ENCODE results near the gene MATR3. TPM values are rescaled to one million over a fixed set of nuclear protein-coding genes. Genes with fewer than 3 reads are reported as not detected.

Gene MATR3
- polyA plus RNA-seq, 1 donor (not counting 4 experiments of a cell fraction or from before 2014, with no cell fraction given): 122 TPM

DNA sequence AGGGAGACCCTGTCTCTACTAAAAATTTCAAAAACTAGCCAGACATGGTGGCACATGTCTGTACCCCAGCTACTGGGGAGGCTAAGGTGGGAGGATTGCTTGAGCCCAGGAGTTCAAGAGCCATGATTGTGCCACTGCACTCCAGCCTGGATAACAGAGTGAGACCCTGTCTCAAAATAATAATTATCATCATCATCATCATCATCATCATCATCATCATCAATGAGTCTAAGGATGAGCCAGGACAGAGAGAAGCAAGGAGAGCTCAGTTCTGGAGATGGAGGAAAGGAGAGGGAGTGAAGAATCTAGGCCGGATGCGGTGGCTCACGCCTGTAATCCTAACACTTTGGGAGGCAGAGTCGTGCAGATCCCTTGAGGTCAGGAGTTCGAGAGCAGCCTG lies 36.7 kb upstream of the MATR3 start:
- Histone ChIP-seq H3K4me1 (ENCODE audit: control insufficient read depth, extremely low read depth, insufficient read depth, low read length) (no peaks in the 10 kb centered on the region), H3K36me3 (ENCODE audit: control insufficient read depth in 2 of 2, extremely low read depth in 1 of 2, insufficient read depth in 2 of 2, low read length in 2 of 2) (no peaks in the 10 kb centered on the region), H4K20me1 (ENCODE audit: control insufficient read depth, extremely low read depth, insufficient read depth, low read length) (no peaks in the 10 kb centered on the region), H3K9me1 (ENCODE audit: control insufficient read depth, extremely low read depth, insufficient read depth, low read length) (no peaks in the 10 kb centered on the region), H3K4me2 (ENCODE audit: control insufficient read depth, extremely low read depth, insufficient read depth, low read depth, low read length) (no peak overlapping the region), H2AFZ (ENCODE audit: control insufficient read depth, low read length) (no peak overlapping the region), H3K9me3 (ENCODE audit: control insufficient read depth, low read depth, low read length) (no peaks in the 10 kb centered on the region), H3K27ac (ENCODE audit: control insufficient read depth, insufficient read depth, low read length) (no peak overlapping the region), H3K27me3 (ENCODE audit: control insufficient read depth, extremely low read depth, insufficient read depth, low read length) (no peaks in the 10 kb centered on the region), H3K9ac (ENCODE audit: control insufficient read depth, extremely low read depth, insufficient read depth, low read length) (no peak overlapping the region), H3K79me2 (ENCODE audit: control insufficient read depth, insufficient read depth, low read length) (no peaks in the 10 kb centered on the region), H3K4me3 (ENCODE audit: control insufficient read depth in 2 of 3, extremely low read depth in 1 of 3, insufficient read depth in 2 of 3, low read depth in 1 of 3, low read length in 3 of 3) (no peak overlapping the region)
- DNase-seq (ENCODE audit: low read depth, low spot score) (no peak), FAIRE-seq (no peak)
- TF ChIP-seq EZH2 (IDR thresholded peaks at IDR 0.05; ENCODE audit: low read length): no peak
- TF ChIP-seq, protein P1, sequence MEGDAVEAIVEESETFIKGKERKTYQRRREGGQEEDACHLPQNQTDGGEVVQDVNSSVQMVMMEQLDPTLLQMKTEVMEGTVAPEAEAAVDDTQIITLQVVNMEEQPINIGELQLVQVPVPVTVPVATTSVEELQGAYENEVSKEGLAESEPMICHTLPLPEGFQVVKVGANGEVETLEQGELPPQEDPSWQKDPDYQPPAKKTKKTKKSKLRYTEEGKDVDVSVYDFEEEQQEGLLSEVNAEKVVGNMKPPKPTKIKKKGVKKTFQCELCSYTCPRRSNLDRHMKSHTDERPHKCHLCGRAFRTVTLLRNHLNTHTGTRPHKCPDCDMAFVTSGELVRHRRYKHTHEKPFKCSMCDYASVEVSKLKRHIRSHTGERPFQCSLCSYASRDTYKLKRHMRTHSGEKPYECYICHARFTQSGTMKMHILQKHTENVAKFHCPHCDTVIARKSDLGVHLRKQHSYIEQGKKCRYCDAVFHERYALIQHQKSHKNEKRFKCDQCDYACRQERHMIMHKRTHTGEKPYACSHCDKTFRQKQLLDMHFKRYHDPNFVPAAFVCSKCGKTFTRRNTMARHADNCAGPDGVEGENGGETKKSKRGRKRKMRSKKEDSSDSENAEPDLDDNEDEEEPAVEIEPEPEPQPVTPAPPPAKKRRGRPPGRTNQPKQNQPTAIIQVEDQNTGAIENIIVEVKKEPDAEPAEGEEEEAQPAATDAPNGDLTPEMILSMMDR (optimal IDR thresholded peaks at IDR 0.05 in 1 of 3, IDR thresholded peaks at IDR 0.05 in 1 of 3, conservative IDR thresholded peaks at IDR 0.05 in 1 of 3; ENCODE audit: extremely low read depth in 1 of 3, insufficient read depth in 2 of 3, low read length in 3 of 3): no peak
- dilution Hi-C loops (cut with MboI; ENCODE audit: extremely low pct_ligation_motif_present, low sequenced_read_pairs): no loop called here

DNA sequence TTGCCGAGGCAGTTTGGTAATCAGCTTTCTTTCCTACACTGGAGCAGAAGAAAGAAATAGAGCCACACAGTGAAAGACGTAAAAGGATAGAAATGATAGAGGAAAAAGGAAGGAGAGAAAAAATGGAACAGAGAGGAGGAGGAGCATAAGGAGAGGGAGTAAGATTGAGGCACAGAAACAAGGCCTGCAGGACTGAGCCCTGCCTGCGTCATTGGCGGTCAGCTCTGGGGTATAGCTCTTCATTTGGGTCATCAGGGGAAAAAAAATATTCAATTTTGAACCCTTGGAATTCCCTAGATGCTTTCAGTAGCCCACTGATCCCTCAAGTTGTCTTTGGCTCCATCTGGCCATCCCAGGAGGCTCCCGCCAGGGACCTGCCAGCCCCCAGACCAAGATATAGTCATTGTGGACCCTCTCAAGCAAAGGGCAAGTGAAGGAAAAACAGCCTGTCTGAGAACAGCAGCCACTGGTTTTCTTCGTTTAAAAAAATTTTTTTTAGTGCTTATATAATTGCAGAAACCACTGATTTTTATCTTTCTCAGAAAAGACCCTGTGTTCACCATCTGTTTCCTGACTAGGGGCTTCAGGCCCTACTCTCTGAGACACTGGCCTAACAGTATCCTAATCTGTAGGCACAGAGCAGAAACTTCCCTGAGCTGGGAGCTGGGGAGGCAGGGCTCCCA lies 31.3 kb upstream of the MATR3 start:
- DNase-seq (ENCODE audit: low read depth, low spot score) (no peak), FAIRE-seq (no peak)
- no peaks in the 10 kb centered on the region for H3K79me2 ChIP-seq (ENCODE audit: control insufficient read depth, insufficient read depth, low read length)
- no peaks in the 10 kb centered on the region for H3K9me1 ChIP-seq (ENCODE audit: control insufficient read depth, extremely low read depth, insufficient read depth, low read length)
- H3K27ac ChIP-seq (ENCODE audit: control insufficient read depth, insufficient read depth, low read length): no peak overlapping the region
- H3K9ac ChIP-seq (ENCODE audit: control insufficient read depth, extremely low read depth, insufficient read depth, low read length): no peak overlapping the region
- dilution Hi-C loops (cut with MboI; ENCODE audit: extremely low pct_ligation_motif_present, low sequenced_read_pairs): no loop called here
- no peaks in the 10 kb centered on the region for H3K9me3 ChIP-seq (ENCODE audit: control insufficient read depth, low read depth, low read length)
- H3K4me2 ChIP-seq (ENCODE audit: control insufficient read depth, extremely low read depth, insufficient read depth, low read depth, low read length): no peak overlapping the region
- no peaks in the 10 kb centered on the region for H4K20me1 ChIP-seq (ENCODE audit: control insufficient read depth, extremely low read depth, insufficient read depth, low read length)
- no peaks in the 10 kb centered on the region for H3K36me3 ChIP-seq (ENCODE audit: control insufficient read depth in 2 of 2, extremely low read depth in 1 of 2, insufficient read depth in 2 of 2, low read length in 2 of 2)
- no peaks in the 10 kb centered on the region for H3K27me3 ChIP-seq (ENCODE audit: control insufficient read depth, extremely low read depth, insufficient read depth, low read length)
- no peak overlapping the region for H3K4me3 ChIP-seq (ENCODE audit: control insufficient read depth in 2 of 3, extremely low read depth in 1 of 3, insufficient read depth in 2 of 3, low read depth in 1 of 3, low read length in 3 of 3)
- no peaks in the 10 kb centered on the region for H3K4me1 ChIP-seq (ENCODE audit: control insufficient read depth, extremely low read depth, insufficient read depth, low read length)
- peak overlapping the region; percentile 7 for H2AFZ ChIP-seq (ENCODE audit: control insufficient read depth, low read length)
- TF ChIP-seq EZH2 (IDR thresholded peaks at IDR 0.05; ENCODE audit: low read length): no peak
- TF ChIP-seq, protein P1 (optimal IDR thresholded peaks at IDR 0.05 in 1 of 3, IDR thresholded peaks at IDR 0.05 in 1 of 3, conservative IDR thresholded peaks at IDR 0.05 in 1 of 3; ENCODE audit: extremely low read depth in 1 of 3, insufficient read depth in 2 of 3, low read length in 3 of 3): no peak
